SU-DHL-6 (cell line): ENCODE data around the gene COL5A1.

Experiments
- H2AFZ ChIP-seq: fragments of 200-600 bp; sonication (generic); 2 replicates; pipeline ENCODE4 v1.6.1; 2014; ENCODE audit warnings: low read depth, mild to moderate bottlenecking, moderate library complexity, mixed read lengths, antibody characterized with exemption, low read length; ENCODE audit not compliant: severe bottlenecking
- H3F3A ChIP-seq: fragments of 200-600 bp; shearing (Covaris generic); 2 replicates; pipeline ENCODE4 v1.6.0; 2016; ENCODE audit warnings: antibody characterized with exemption, mild to moderate bottlenecking; ENCODE audit not compliant: insufficient read depth
- H3K27ac ChIP-seq: fragments of 200-600 bp; sonication (generic); 2 replicates; pipeline ENCODE4 v1.5.1; 2016; ENCODE audit warnings: low read depth, mild to moderate bottlenecking, low read length, moderate library complexity, mixed read lengths
- H3K27me3 ChIP-seq: fragments of 200-600 bp; sonication (generic), shearing (Covaris generic); 2 replicates; pipeline ENCODE4 v1.6.0; 2014; ENCODE audit warnings: mild to moderate bottlenecking, low read length
- H3K36me3 ChIP-seq: fragments of 200-600 bp; sonication (generic); 2 replicates; pipeline ENCODE4 v1.6.1; 2014; ENCODE audit warnings: mild to moderate bottlenecking, low read length, mixed read lengths
- H3K4me2 ChIP-seq: fragments of 300-600, 200-600 bp; shearing (Covaris generic), sonication (generic); 2 replicates; pipeline ENCODE4 v1.6.0; 2014; ENCODE audit warnings: low read length, low read depth, mild to moderate bottlenecking; ENCODE audit not compliant: poor library complexity, severe bottlenecking
- H3K4me3 ChIP-seq: fragments of 200-600 bp; sonication (generic); 2 replicates; pipeline ENCODE4 v1.5.1; 2014; ENCODE audit warnings: antibody characterized with exemption, low read length, mild to moderate bottlenecking, mixed read lengths; ENCODE audit not compliant: insufficient read depth, poor library complexity, severe bottlenecking
- H3K79me2 ChIP-seq: fragments of 200-600 bp; sonication (generic); 2 replicates; pipeline ENCODE4 v1.6.1; 2014; ENCODE audit warnings: mild to moderate bottlenecking, low read length, moderate library complexity; ENCODE audit not compliant: insufficient read depth
- H3K9ac ChIP-seq: fragments of 200-600 bp; sonication (generic); 2 replicates; pipeline ENCODE4 v1.7.0; 2014; ENCODE audit warnings: mild to moderate bottlenecking, low read length
- H3K9me2 ChIP-seq: fragments of 200-600 bp; sonication (generic); replicated peaks from 2 replicates; pipeline ENCODE4 v1.6.1; 2014; ENCODE audit warnings: low read length; ENCODE audit not compliant: insufficient read depth
- H3K9me3 ChIP-seq: fragments of 200-600 bp; sonication (generic); 2 replicates; pipeline ENCODE4 v1.6.1; 2014; ENCODE audit warnings: low read length, mixed read lengths; ENCODE audit not compliant: insufficient read depth
- H4K20me1 ChIP-seq: fragments of 200-600 bp; sonication (generic); 2 replicates; pipeline ENCODE4 v1.6.1; 2014; ENCODE audit warnings: low read depth, mild to moderate bottlenecking, antibody characterized with exemption, low read length, moderate library complexity, mixed read lengths
- EZH2phosphoT487 ChIP-seq: fragments of 200-600 bp; sonication (generic), shearing (Covaris generic); conservative IDR thresholded peaks from 2 replicates; pipeline ENCODE4 v1.6.1; 2018; ENCODE audit warnings: mild to moderate bottlenecking, antibody characterized with exemption, low read length, moderate library complexity, mixed read lengths
- TF ChIP-seq, protein P1 (sequence below): fragments of 200-600 bp; sonication (generic); IDR thresholded peaks from one replicate; pipeline ENCODE4 v1.5.1; 2017; ENCODE audit warnings: antibody characterized with exemption, mild to moderate bottlenecking, low read length, moderate library complexity; ENCODE audit not compliant: insufficient read depth, poor library complexity, severe bottlenecking

Gene COL5A1

DNA sequence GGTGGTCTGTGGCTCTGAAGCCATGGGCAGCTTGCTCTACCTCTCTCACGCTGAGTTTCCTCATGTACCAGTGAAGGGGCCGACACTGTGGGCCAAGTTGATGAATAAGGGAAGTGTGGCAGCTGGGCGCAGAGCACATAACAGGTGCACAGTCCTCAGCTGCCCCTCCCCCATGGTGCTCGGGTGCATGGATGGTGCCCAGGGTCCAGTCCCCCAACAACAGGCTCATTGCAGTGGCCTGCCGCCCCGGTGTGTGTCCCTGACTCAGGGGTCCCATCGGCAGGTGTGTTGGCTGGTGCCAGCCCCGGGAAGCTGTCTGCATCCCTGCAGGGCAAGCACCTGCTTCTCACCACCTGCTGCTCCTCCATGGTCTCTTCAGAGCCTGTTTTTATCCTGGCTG lies 36.6 kb downstream of the COL5A1 start:
- Histone ChIP-seq H3K4me2 (no peak overlapping the region), H3K36me3 (no peaks in the 10 kb centered on the region)
- TF ChIP-seq, protein P1, sequence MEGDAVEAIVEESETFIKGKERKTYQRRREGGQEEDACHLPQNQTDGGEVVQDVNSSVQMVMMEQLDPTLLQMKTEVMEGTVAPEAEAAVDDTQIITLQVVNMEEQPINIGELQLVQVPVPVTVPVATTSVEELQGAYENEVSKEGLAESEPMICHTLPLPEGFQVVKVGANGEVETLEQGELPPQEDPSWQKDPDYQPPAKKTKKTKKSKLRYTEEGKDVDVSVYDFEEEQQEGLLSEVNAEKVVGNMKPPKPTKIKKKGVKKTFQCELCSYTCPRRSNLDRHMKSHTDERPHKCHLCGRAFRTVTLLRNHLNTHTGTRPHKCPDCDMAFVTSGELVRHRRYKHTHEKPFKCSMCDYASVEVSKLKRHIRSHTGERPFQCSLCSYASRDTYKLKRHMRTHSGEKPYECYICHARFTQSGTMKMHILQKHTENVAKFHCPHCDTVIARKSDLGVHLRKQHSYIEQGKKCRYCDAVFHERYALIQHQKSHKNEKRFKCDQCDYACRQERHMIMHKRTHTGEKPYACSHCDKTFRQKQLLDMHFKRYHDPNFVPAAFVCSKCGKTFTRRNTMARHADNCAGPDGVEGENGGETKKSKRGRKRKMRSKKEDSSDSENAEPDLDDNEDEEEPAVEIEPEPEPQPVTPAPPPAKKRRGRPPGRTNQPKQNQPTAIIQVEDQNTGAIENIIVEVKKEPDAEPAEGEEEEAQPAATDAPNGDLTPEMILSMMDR = no peak
- no peak for TF ChIP-seq EZH2phosphoT487

DNA sequence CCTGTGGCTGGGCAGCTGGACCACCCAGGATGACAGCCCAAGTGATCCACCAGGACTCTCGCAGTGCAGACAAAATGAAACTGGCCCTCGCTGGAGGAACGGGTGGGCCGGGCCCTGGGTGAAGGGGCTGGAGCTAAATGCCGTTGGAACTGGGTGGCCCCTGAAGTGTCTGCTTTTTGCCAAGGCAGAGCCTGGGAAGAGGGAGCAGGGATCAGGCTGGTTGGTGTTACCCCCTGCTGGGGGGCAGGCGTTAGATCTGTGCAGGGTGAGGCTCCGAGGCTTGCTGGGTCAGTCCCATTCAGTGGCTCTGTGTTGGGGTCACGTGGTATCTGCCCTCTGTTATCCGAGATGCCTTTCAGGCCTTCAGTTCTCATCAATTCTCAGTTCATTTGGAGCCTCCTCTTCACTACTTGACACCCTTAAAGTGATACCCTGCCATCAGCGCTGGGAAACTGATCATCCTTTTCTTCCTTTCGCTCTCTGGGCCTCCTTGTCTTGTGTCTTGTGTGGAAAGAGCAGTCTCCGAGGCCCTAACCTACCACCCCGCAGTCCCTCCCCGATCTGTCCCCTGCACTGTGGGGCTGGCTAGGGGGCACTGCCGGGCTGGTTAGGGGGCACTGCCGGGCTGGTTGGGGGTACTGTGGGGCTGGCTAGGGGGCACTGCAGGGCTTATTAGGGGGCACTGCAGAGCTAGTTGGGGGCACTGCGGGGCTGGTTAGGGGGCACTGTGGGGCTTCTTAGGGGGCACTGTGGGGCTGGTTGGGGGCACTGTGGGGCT lies 37.3 kb downstream of the COL5A1 start:
- H3K9ac ChIP-seq = no peak overlapping the region
- H3K27me3 ChIP-seq = no peaks in the 10 kb centered on the region
- no peak overlapping the region for H3K4me3 ChIP-seq
- no peaks in the 10 kb centered on the region for H4K20me1 ChIP-seq
- TF ChIP-seq, protein P1 = no peak
- no peak for TF ChIP-seq EZH2phosphoT487
- no peak overlapping the region for H3K4me2 ChIP-seq
- no peaks in the 10 kb centered on the region for H3K9me2 ChIP-seq
- H3K36me3 ChIP-seq = no peaks in the 10 kb centered on the region
- H3K79me2 ChIP-seq = no peaks in the 10 kb centered on the region
- H3F3A ChIP-seq = no peaks in the 10 kb centered on the region
- H2AFZ ChIP-seq = no peak overlapping the region
- no peak overlapping the region for H3K27ac ChIP-seq
- no peaks in the 10 kb centered on the region for H3K9me3 ChIP-seq

More for the DNA sequence above, 36.6 kb downstream of the COL5A1 start:
- no peaks in the 10 kb centered on the region for H3F3A ChIP-seq
- H3K27me3 ChIP-seq = no peaks in the 10 kb centered on the region
- H3K4me3 ChIP-seq = no peak overlapping the region
- H3K79me2 ChIP-seq = no peaks in the 10 kb centered on the region
- no peak overlapping the region for H2AFZ ChIP-seq
- H3K9me3 ChIP-seq = no peaks in the 10 kb centered on the region
- no peaks in the 10 kb centered on the region for H4K20me1 ChIP-seq
- no peak overlapping the region for H3K27ac ChIP-seq
- no peak overlapping the region for H3K9ac ChIP-seq
- no peaks in the 10 kb centered on the region for H3K9me2 ChIP-seq

DNA sequence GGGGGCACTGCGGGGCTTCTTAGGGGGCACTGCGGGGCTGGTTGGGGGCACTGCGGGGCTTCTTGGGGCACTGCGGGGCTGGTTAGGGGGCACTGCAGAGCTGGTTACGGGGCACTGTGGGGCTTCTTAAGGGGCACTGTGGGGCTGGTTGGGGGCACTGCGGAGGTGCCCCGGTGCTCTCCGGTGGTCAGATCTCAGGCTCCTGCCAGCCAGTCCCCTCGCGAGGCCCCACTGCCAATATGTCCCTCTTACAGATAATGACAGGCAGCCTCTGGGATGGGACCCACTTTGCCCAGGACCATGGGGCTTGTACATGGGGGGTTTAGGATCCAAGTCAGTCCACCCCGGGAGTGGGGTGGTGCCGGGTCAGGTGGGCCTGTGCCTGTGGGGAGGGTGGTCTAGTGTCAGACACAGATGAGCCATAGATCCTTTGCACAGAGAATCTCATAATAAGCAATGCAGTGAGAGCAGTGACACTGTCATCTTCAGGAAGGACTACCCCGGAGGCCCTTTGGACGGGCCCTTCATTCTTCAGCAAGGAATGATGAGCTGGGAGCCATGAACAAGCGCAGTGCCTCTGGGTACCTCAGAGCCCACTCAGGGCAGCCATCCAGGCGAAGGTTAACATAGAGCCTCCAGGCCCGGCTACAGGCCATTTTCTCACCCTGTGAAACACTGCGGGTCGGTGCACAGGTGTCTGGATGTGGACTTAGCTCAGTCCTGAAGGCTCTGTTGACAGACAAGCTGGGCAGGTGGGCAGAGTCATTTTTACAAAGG lies 38.2 kb downstream of the COL5A1 start:
- Histone ChIP-seq H4K20me1 (no peaks in the 10 kb centered on the region), H3F3A (no peaks in the 10 kb centered on the region), H3K79me2 (no peaks in the 10 kb centered on the region), H2AFZ (no peak overlapping the region), H3K9me2 (no peaks in the 10 kb centered on the region), H3K9me3 (no peaks in the 10 kb centered on the region), H3K36me3 (no peaks in the 10 kb centered on the region), H3K4me3 (no peak overlapping the region), H3K9ac (no peak overlapping the region), H3K4me2 (no peak overlapping the region), H3K27ac (no peak overlapping the region), H3K27me3 (no peaks in the 10 kb centered on the region)
- TF ChIP-seq EZH2phosphoT487 = no peak
